ENCODE results near the gene EVC2.
"Not testable (repeated sequence)": the region's sequence is repeated elsewhere in the genome, so short reads cannot be mapped to it uniquely, and the experiment has no call there.

The EVC2 gene

GRCh38 chr4:5622596-5622995 lies 85.8 kb downstream of the EVC2 start:
- no peak for DNase-seq (ENCODE audit: low read depth in 2 of 2)

GRCh38 chr4:5619913-5620625 lies 88.3 kb downstream of the EVC2 start:
- DNase-seq (ENCODE audit: low read depth in 2 of 2): no peak

GRCh38 chr4:5618051-5618960 lies 90.1 kb downstream of the EVC2 start:
- DNase-seq (ENCODE audit: low read depth in 2 of 2): no peak

GRCh38 chr4:5616331-5616950 lies 91.9 kb downstream of the EVC2 start:
- no peak for DNase-seq (ENCODE audit: low read depth in 2 of 2)

- DNase-seq (ENCODE audit: low read depth in 2 of 2): no peak
These were observed 92.8 kb downstream of the EVC2 start for GRCh38 chr4:5615496-5616075.

- DNase-seq (ENCODE audit: low read depth in 2 of 2): no peak
These were observed 96.6 kb downstream of the EVC2 start for GRCh38 chr4:5611750-5612149.

GRCh38 chr4:5609306-5610007 lies 98.9 kb downstream of the EVC2 start:
- DNase-seq (ENCODE audit: low read depth in 2 of 2): no peak

- DNase-seq (ENCODE audit: low read depth in 2 of 2): not testable (repeated sequence)
These were observed 114.5 kb downstream of the EVC2 start for GRCh38 chr4:5593828-5594227.

GRCh38 chr4:5592272-5592671 lies 116.1 kb downstream of the EVC2 start:
- DNase-seq (ENCODE audit: low read depth in 2 of 2): no peak

GRCh38 chr4:5589495-5589894 lies 118.9 kb downstream of the EVC2 start:
- no peak for DNase-seq (ENCODE audit: low read depth in 2 of 2)

- DNase-seq (ENCODE audit: low read depth in 2 of 2): no peak
These were observed 120.3 kb downstream of the EVC2 start for GRCh38 chr4:5588046-5588445.

GRCh38 chr4:5575941-5576340 lies 132.4 kb downstream of the EVC2 start:
- no peak for DNase-seq (ENCODE audit: low read depth in 2 of 2)

- no peak for DNase-seq (ENCODE audit: low read depth in 2 of 2)
These were observed 134.0 kb downstream of the EVC2 start for GRCh38 chr4:5574386-5574785.

- no peak for DNase-seq (ENCODE audit: low read depth in 2 of 2)
These were observed 134.4 kb downstream of the EVC2 start for GRCh38 chr4:5573965-5574364.

- no peak for DNase-seq (ENCODE audit: low read depth in 2 of 2)
These were observed 135.6 kb downstream of the EVC2 start for GRCh38 chr4:5572751-5573150.

- no peak for DNase-seq (ENCODE audit: low read depth in 2 of 2)
These were observed 136.2 kb downstream of the EVC2 start for GRCh38 chr4:5572114-5572513.

GRCh38 chr4:5571646-5572045 lies 136.7 kb downstream of the EVC2 start:
- DNase-seq (ENCODE audit: low read depth in 2 of 2): no peak

- DNase-seq (ENCODE audit: low read depth in 2 of 2): no peak
These were observed 138.9 kb downstream of the EVC2 start for GRCh38 chr4:5569451-5569850.

- DNase-seq (ENCODE audit: low read depth in 2 of 2): no peak
These were observed 139.4 kb downstream of the EVC2 start for GRCh38 chr4:5568931-5569330.

- DNase-seq (ENCODE audit: low read depth in 2 of 2): no peak
These were observed 140.0 kb downstream of the EVC2 start for GRCh38 chr4:5568336-5568735.

GRCh38 chr4:5566991-5567390 lies 141.4 kb downstream of the EVC2 start:
- DNase-seq (ENCODE audit: low read depth in 2 of 2): no peak

GRCh38 chr4:5566526-5566925 lies 141.8 kb downstream of the EVC2 start:
- DNase-seq (ENCODE audit: low read depth in 2 of 2): no peak

All from activated CD4-positive, alpha-beta T cell treated with anti-CD3 and anti-CD28 coated beads for 24 hours (primary cell).